H54 (cell line): Measurements from ENCODE around the gene CC2D2B.
"Not testable (repeated sequence)": the region's sequence is repeated elsewhere in the genome, so short reads cannot be mapped to it uniquely, and the experiment has no call there.

Experiments used
- DNase-seq: peaks from one replicate; pipeline ENCODE4 v3.0.0; 2011; ENCODE audit warnings: low spot score, mixed read lengths; ENCODE audit not compliant: insufficient read length
- FAIRE-seq: peaks from 3 replicates; lab custom pipeline; 2011; peaks lifted over from hg19 to GRCh38; lab: Jason Lieb, UNC
- POLR2A ChIP-seq: IDR thresholded peaks from 2 replicates; pipeline ENCODE4 v1.6.1; 2011; ENCODE audit warnings: low read depth, mild to moderate bottlenecking, low read length

CC2D2B gene

GRCh38 chr10:96021332-96021731 is 113.6 kb downstream of the CC2D2B start:
- no peak for FAIRE-seq
- no peak for TF ChIP-seq POLR2A

GRCh38 chr10:96022739-96023138 is 115.0 kb downstream of the CC2D2B start:
- FAIRE-seq (no peak), DNase-seq (no peak)
- TF ChIP-seq POLR2A: no peak

More at GRCh38 chr10:96021332-96021731, 113.6 kb downstream of the CC2D2B start:
- no peak for DNase-seq

GRCh38 chr10:96023168-96023567 is 115.4 kb downstream of the CC2D2B start:
- no peak for TF ChIP-seq POLR2A
- no peak for DNase-seq
- FAIRE-seq: no peak

GRCh38 chr10:96025566-96025965 is 117.8 kb downstream of the CC2D2B start:
- DNase-seq (no peak), FAIRE-seq (peak; percentile 57)

GRCh38 chr10:96034625-96035024 is 126.8 kb downstream of the CC2D2B start:
- FAIRE-seq (no peak), DNase-seq (no peak)
- TF ChIP-seq POLR2A: no peak

More at GRCh38 chr10:96025566-96025965, 117.8 kb downstream of the CC2D2B start:
- no peak for TF ChIP-seq POLR2A

DNA sequence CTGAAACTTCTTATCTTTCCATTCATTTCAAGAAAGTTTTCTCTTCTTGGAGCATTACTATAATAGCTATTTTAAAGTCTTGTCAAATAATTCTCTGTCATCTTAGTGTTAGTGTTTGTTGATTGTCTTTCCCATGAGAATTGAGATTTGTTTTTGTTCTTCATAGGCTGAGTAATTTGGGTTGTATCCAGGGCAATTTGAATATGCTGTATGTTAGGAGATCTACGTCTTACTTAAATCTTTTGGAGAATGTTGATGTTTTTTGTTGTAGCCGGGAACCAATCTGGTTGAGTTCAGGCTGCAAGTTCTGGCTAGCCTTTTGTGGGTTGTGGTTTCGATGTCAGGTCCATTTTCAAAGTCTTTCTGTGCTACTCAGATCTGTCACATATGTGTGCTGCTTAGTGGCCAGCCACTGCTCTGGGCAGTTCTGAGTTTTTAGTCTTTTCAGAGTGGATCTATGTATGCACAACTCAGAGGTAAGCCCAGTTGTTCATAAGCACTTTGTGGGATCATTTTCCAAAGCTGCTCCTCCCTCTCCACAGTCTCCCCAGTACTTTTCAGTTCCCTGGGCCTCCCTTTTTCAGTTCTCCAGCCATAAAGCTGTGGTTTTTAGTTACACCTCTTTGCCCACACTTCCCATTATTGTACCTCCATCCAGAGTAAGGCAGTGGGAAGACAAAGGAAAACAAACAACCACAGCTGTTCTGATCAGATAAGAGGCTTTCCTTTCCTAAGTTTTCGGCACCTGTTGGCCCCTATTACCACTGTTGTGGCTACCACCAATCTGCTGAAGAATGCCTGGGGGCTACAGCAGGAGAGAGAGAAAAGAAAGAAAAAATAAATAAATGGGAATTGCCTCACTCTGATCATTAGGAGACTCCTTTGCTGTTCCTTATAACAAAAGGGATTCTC is 131.0 kb downstream of the CC2D2B start:
- no peak for FAIRE-seq

DNA sequence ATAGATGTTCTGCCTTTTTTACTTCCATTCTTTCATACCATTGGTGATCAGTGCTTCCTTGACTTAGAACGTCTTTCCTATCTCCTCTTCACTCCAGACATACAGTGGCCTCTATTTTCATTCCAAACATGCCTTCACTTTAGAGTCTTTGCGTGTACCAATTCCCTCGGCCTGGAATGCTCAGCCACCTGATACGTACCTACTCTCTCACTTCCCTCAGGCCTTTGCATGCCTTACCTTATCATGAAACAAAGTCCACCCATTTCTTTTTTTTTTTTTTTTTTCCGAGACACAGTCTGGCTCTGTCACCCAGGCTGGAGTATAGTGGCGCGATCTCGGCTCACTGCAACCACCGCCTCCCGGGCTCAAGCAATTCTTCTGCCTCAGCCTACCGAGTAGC is 133.4 kb downstream of the CC2D2B start:
- no peak for TF ChIP-seq POLR2A
- FAIRE-seq (no peak), DNase-seq (no peak)

More for the DNA sequence above, 131.0 kb downstream of the CC2D2B start:
- no peak for TF ChIP-seq POLR2A
- no peak for DNase-seq

- TF ChIP-seq POLR2A: peak; percentile 70; the same call in 1 of the 2 replicates
- no peak for FAIRE-seq
Measured at GRCh38 chr10:96043033-96043892, 135.5 kb downstream of the CC2D2B start, which contains the start of gene CCNJ. TSS of gene CCNJ (plus strand) at chr10:96043583. CDS start at chr10:96044394, 811 bp downstream.

GRCh38 chr10:96043893-96044715 is 136.3 kb downstream of the CC2D2B start:
- FAIRE-seq (no peak), DNase-seq (peak; percentile 43)
- TF ChIP-seq POLR2A: no peak

More at GRCh38 chr10:96043033-96043892, 135.5 kb downstream of the CC2D2B start, which contains the start of gene CCNJ:
- DNase-seq: peak; percentile 93

DNA sequence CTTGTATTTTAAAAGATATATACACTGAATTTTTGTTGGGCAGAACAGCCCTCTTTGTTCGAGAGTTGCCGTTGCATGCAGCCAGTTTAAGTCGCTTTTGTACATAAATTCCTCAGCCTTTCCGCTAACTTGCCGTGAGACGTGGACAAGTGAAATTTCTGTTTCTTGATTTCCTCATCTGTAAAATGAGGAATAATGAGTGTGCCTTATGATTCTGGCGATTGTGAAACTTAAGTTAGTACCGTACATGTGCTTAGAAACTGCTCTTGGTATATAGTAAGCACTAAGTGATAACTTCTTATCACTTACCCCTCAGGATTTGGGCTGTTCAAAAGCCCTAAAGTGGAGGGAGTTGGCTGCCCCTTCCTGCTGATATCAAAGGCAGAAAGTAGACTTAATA is 137.0 kb downstream of the CC2D2B start:
- no peak for DNase-seq
- FAIRE-seq: peak; percentile 15
- no peak for TF ChIP-seq POLR2A

GRCh38 chr10:96046546-96046945 is 138.8 kb downstream of the CC2D2B start:
- DNase-seq: no peak
- no peak for TF ChIP-seq POLR2A
- FAIRE-seq: no peak

- FAIRE-seq (no peak), DNase-seq (no peak)
- TF ChIP-seq POLR2A: no peak
Measured at GRCh38 chr10:96047004-96047649, 139.4 kb downstream of the CC2D2B start.

DNA sequence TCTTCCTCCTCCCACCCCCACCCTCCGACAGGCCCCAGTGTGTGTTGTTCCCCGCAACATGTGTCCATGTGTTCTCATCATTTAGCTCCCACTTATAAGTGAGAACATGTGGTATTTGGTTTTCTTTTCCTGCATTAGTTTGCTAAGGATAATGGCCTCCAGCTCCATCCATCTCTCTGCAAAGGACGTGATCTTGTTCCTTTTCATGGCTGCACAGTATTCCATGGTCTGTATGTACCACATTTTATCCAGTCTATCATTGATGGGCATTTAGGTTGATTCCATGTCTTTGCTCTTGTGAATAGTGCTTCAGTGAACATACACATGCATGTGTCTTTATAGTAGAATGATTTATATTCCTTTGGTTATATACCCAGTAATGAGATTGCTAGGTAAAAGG is 140.2 kb downstream of the CC2D2B start:
- not testable (repeated sequence) for DNase-seq, FAIRE-seq
